SK-N-MC (cell line): ENCODE data around the gene ANKS1B.

Experiments used
- EZH2 ChIP-seq: fragments of 200-600 bp; sonication (generic); IDR thresholded peaks from one replicate; pipeline ENCODE4 v1.6.1; 2017; ENCODE audit warnings: antibody characterized with exemption
- POLR2AphosphoS5 ChIP-seq: IDR thresholded peaks from 2 replicates; pipeline ENCODE4 v1.6.1; 2012; ENCODE audit warnings: mild to moderate bottlenecking, low read depth, low read length, borderline replicate concordance

- no peak for TF ChIP-seq POLR2AphosphoS5
- TF ChIP-seq EZH2: no peak
Observed at GRCh38 chr12:99824900-99825542, 159.7 kb downstream of the ANKS1B start.
